ENCODE measurements around the gene PRDM10.
A peak's percentile ranks its signal among the peaks of the same experiment; 100 is the strongest.

The PRDM10 gene

DNA sequence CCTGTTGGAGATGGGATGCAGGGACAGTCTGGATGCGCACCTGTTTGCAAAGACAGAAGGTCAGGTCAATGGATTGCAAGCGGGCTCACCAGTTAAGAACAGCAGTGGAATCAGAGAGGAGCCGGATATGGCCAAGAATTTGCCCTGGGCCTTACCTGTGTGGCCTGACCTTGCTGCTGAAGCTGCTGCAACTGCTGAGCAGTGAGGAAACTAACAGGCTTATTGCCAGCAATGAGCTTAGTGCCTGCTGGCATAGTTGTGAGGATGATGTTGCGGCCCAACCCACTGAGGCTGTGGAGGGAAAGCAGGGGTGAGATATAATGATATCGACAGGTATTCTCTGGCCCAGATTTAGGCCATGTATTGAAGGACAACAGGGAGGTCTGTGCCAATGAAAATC is 137.8 kb downstream of the PRDM10 start:
- DNase-seq (ENCODE audit: low read depth) = no peak

DNA sequence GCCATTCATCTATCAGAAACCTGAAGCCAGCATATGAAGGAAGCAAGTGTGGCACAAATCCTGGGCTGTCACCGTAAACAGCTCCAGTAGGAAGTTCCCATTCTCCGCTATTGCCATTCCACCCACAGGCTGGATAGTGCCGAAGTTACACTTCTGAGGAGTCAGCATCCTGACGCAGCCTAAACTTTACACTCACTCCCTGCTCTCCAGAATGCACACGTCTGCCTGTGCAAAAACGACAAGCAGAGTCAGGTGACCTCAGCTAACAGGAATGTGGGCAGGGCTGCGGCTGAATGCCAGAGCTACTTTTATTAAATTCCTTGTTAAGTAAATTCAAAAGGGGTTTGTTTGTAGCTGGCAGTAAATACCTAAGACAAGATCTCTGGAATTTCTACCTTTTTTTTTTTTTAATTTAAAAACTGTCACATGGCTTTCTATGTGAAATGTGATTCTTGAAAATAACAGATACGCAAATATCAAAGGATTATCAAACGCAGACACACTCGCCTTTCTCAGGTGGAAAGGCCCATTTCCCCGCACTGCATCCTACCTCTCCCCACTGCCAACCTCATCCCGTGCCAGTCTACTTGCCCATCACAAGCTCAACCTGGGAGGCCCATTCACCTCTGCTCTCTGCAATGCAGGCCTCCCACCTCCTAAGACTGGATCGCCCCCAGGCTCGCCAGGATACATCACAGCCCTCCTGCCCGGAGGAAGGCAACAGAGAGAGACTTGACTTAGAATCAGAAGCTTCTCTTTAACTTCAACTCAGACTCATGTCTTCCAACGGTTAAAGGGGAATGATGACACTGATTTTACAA is 140.7 kb downstream of the PRDM10 start:
- TF ChIP-seq POLR2A (IDR thresholded peaks at IDR 0.05; ENCODE audit: extremely low read depth, insufficient read length) (no peak), MYC (IDR thresholded peaks at IDR 0.05; ENCODE audit: low read depth, low read length) (no peak), MAX (IDR thresholded peaks at IDR 0.05; ENCODE audit: low read depth, low read length) (no peak)
- TF ChIP-seq, protein P1, sequence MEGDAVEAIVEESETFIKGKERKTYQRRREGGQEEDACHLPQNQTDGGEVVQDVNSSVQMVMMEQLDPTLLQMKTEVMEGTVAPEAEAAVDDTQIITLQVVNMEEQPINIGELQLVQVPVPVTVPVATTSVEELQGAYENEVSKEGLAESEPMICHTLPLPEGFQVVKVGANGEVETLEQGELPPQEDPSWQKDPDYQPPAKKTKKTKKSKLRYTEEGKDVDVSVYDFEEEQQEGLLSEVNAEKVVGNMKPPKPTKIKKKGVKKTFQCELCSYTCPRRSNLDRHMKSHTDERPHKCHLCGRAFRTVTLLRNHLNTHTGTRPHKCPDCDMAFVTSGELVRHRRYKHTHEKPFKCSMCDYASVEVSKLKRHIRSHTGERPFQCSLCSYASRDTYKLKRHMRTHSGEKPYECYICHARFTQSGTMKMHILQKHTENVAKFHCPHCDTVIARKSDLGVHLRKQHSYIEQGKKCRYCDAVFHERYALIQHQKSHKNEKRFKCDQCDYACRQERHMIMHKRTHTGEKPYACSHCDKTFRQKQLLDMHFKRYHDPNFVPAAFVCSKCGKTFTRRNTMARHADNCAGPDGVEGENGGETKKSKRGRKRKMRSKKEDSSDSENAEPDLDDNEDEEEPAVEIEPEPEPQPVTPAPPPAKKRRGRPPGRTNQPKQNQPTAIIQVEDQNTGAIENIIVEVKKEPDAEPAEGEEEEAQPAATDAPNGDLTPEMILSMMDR (IDR thresholded peaks at IDR 0.05; ENCODE audit: low read depth, low read length) = no peak
- no peak overlapping the region for H3K4me3 ChIP-seq (ENCODE audit: low read depth, low read length)
- DNase-seq (ENCODE audit: low read depth) = no peak

More for the DNA sequence above, 137.8 kb downstream of the PRDM10 start:
- H3K4me3 ChIP-seq (ENCODE audit: low read depth, low read length) = no peak overlapping the region
- TF ChIP-seq MAX (IDR thresholded peaks at IDR 0.05; ENCODE audit: low read depth, low read length) = no peak
- TF ChIP-seq MYC (IDR thresholded peaks at IDR 0.05; ENCODE audit: low read depth, low read length) = no peak
- TF ChIP-seq POLR2A (IDR thresholded peaks at IDR 0.05; ENCODE audit: extremely low read depth, insufficient read length) = no peak
- TF ChIP-seq, protein P1 (IDR thresholded peaks at IDR 0.05; ENCODE audit: low read depth, low read length) = no peak

- DNase-seq (ENCODE audit: low read depth) = no peak
These were observed 146.6 kb downstream of the PRDM10 start for GRCh38 chr11:129856036-129856435.

DNA sequence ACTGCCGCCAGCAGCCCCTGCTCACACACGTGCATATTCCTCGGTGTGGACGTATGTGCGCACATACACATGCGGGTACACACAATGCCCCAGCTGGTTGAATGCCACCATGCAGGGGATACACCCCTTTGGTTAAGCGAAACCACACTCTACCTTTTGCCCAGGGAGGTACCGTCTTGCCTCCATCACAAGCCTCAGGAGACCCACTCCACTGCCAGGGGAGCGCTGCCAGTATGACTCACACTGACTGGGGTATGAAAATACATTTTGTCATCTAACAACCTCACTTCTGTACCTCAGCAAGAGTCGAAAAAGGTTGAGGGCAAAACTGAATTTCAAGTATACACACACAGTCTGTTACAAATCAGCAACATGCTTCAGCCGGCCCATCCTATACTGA is 147.5 kb downstream of the PRDM10 start:
- no peak overlapping the region for H3K4me3 ChIP-seq (ENCODE audit: low read depth, low read length)
- TF ChIP-seq, protein P1 (IDR thresholded peaks at IDR 0.05; ENCODE audit: low read depth, low read length) = no peak
- TF ChIP-seq MYC (IDR thresholded peaks at IDR 0.05; ENCODE audit: low read depth, low read length) (no peak), POLR2A (IDR thresholded peaks at IDR 0.05; ENCODE audit: extremely low read depth, insufficient read length) (no peak), MAX (IDR thresholded peaks at IDR 0.05; ENCODE audit: low read depth, low read length) (no peak)
- peak; percentile 39 for DNase-seq (ENCODE audit: low read depth)

More at GRCh38 chr11:129856036-129856435, 146.6 kb downstream of the PRDM10 start:
- no peak overlapping the region for H3K4me3 ChIP-seq (ENCODE audit: low read depth, low read length)
- no peak for TF ChIP-seq POLR2A (IDR thresholded peaks at IDR 0.05; ENCODE audit: extremely low read depth, insufficient read length)
- TF ChIP-seq, protein P1 (IDR thresholded peaks at IDR 0.05; ENCODE audit: low read depth, low read length) = no peak
- TF ChIP-seq MAX (IDR thresholded peaks at IDR 0.05; ENCODE audit: low read depth, low read length) = no peak
- TF ChIP-seq MYC (IDR thresholded peaks at IDR 0.05; ENCODE audit: low read depth, low read length) = no peak

DNA sequence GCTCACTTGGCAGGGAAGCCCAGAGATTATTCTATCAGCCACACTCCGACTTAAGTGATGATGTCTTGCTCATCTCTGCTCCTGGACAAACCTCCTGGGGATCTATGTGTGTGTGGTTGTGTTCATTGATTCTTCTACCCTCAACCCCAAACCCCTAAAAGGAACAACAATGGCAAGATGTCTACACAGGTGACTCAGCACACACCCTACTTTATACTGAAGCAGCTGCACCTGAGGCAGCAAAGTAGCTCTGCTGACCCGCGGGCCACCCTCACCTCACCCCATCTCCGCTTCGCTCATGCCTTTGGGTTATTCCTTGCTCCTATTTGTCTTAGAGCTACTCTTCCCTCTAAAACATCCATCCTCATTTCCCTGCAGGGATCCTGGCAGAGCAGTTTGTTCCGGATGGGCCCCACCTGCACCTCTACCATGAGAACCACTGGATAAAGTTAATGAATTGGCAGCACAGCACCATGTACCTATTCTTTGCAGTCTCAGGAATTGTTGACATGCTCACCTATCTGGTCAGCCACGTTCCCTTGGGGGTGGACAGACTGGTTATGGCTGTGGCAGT is 148.3 kb downstream of the PRDM10 start:
- DNase-seq (ENCODE audit: low read depth) = peak; percentile 24
- TF ChIP-seq MYC (IDR thresholded peaks at IDR 0.05; ENCODE audit: low read depth, low read length) (no peak), MAX (IDR thresholded peaks at IDR 0.05; ENCODE audit: low read depth, low read length) (no peak), POLR2A (IDR thresholded peaks at IDR 0.05; ENCODE audit: extremely low read depth, insufficient read length) (no peak)
- TF ChIP-seq, protein P1 (IDR thresholded peaks at IDR 0.05; ENCODE audit: low read depth, low read length) = no peak
- H3K4me3 ChIP-seq (ENCODE audit: low read depth, low read length) = no peak overlapping the region

All from NB4 (cell line).